Stimulated activated naive B cell treated with anti-CD40 and anti-IgM and Interleukin-4, amounts not matched to agents 10 μg/mL and 1 μg/mL and 100 μg/mL, for 72 hours (primary cell): ENCODE results near the gene FLT1.

Experiments
- ATAC-seq, 2 donors: fragments of 150-1000 bp; cut with Tn5 transposase; replicated peaks; 2 replicates each; pipeline ENCODE4 v1.10.0; 2021; ENCODE audit warnings: moderate library complexity in 1 of 2
- DNase-seq: peaks from one replicate; pipeline ENCODE4 v3.0.0; 2021
- H3K27ac Mint-ChIP-seq: one replicate; pipeline ENCODE4 v1.8.0; 2022; ENCODE audit warnings: mild to moderate bottlenecking, mixed read lengths
- H3K27me3 Mint-ChIP-seq, 2 donors: one replicate each; pipeline ENCODE4 v1.8.0; 2022; ENCODE audit warnings: mixed read lengths in 2 of 2
- H3K36me3 Mint-ChIP-seq, 2 donors: one replicate each; pipeline ENCODE4 v1.8.0; 2022; ENCODE audit warnings: mixed read lengths in 2 of 2, mild to moderate bottlenecking in 1 of 2
- H3K4me1 Mint-ChIP-seq, 2 donors: one replicate each; pipeline ENCODE4 v1.8.0; 2022; ENCODE audit warnings: mixed read lengths in 2 of 2, mild to moderate bottlenecking in 1 of 2
- H3K4me3 Mint-ChIP-seq, 2 donors: one replicate each; pipeline ENCODE4 v1.8.0; 2022; ENCODE audit warnings: mild to moderate bottlenecking in 2 of 2, mixed read lengths in 2 of 2, moderate library complexity in 1 of 2
- H3K9me3 Mint-ChIP-seq, 2 donors: one replicate each; pipeline ENCODE4 v1.8.0; 2022; ENCODE audit warnings: mixed read lengths in 2 of 2, mild to moderate bottlenecking in 1 of 2

Gene FLT1

GRCh38 chr13:28503182-28503967 is 8.4 kb upstream of the FLT1 start:
- Mint-ChIP-seq H3K36me3 (peaks cover 0 to 3% of the 10 kb centered on the region in 2 donors), H3K9me3 (no peaks in the 10 kb centered on the region), H3K27me3 (peaks cover 0 to 5% of the 10 kb centered on the region in 2 donors), H3K4me1 (peaks cover 4 to 9% of the 10 kb centered on the region in 2 donors), H3K4me3 (no peak overlapping the region), H3K27ac (no peak overlapping the region)
- ATAC-seq (no peak), DNase-seq (no peak)

- no peak overlapping the region for H3K27ac Mint-ChIP-seq
- no peak overlapping the region for H3K4me3 Mint-ChIP-seq
- DNase-seq (no peak), ATAC-seq (no peak)
- H3K9me3 Mint-ChIP-seq: no peaks in the 10 kb centered on the region
- peaks cover 5 to 10% of the 10 kb centered on the region in 2 donors for H3K4me1 Mint-ChIP-seq
- H3K36me3 Mint-ChIP-seq: peaks cover 0 to 3% of the 10 kb centered on the region in 2 donors
- H3K27me3 Mint-ChIP-seq: peaks cover 2 to 7% of the 10 kb centered on the region in 2 donors
These were observed 6.6 kb upstream of the FLT1 start for GRCh38 chr13:28501547-28501946.

- Mint-ChIP-seq H3K36me3 (peaks cover 0 to 3% of the 10 kb centered on the region in 2 donors), H3K27me3 (peaks cover 9 to 16% of the 10 kb centered on the region in 2 donors), H3K27ac (no peak overlapping the region), H3K4me1 (peaks cover 4 to 16% of the 10 kb centered on the region in 2 donors), H3K4me3 (no peak overlapping the region), H3K9me3 (no peaks in the 10 kb centered on the region)
- ATAC-seq: no peak
- DNase-seq: no peak
These were observed 4.7 kb upstream of the FLT1 start for GRCh38 chr13:28499609-28500008.

- ATAC-seq (no peak), DNase-seq (no peak)
- Mint-ChIP-seq H3K4me3 (no peak overlapping the region), H3K27ac (no peak overlapping the region), H3K9me3 (no peaks in the 10 kb centered on the region), H3K4me1 (peaks cover 4 to 24% of the 10 kb centered on the region in 2 donors), H3K27me3 (peaks cover 12 to 16% of the 10 kb centered on the region in 2 donors), H3K36me3 (peaks cover 0 to 3% of the 10 kb centered on the region in 2 donors)
These were observed 3.7 kb upstream of the FLT1 start for GRCh38 chr13:28498481-28499115.

- H3K27ac Mint-ChIP-seq: no peak overlapping the region
- ATAC-seq (no peak), DNase-seq (no peak)
- no peak overlapping the region for H3K4me3 Mint-ChIP-seq
- H3K4me1 Mint-ChIP-seq: peaks cover 4 to 34% of the 10 kb centered on the region in 2 donors
- H3K9me3 Mint-ChIP-seq: no peaks in the 10 kb centered on the region
- peaks cover 15 to 16% of the 10 kb centered on the region in 2 donors for H3K27me3 Mint-ChIP-seq
- peaks cover 0 to 3% of the 10 kb centered on the region in 2 donors for H3K36me3 Mint-ChIP-seq
These were observed 2.4 kb upstream of the FLT1 start for GRCh38 chr13:28497143-28497876.

GRCh38 chr13:28496188-28496564 is 1.2 kb upstream of the FLT1 start:
- no peak for ATAC-seq
- Mint-ChIP-seq H3K4me1 (peaks cover 4 to 36% of the 10 kb centered on the region in 2 donors), H3K36me3 (peaks cover 0 to 3% of the 10 kb centered on the region in 2 donors), H3K27ac (peak overlapping the region; percentile 53), H3K27me3 (peaks cover 15 to 16% of the 10 kb centered on the region in 2 donors), H3K4me3 (peak overlapping the region; percentile 64 to 80), H3K9me3 (no peaks in the 10 kb centered on the region)
- DNase-seq: no peak

- peak overlapping the region; percentile 31 for H3K27ac Mint-ChIP-seq
- peak overlapping the region; percentile 80 to 92 for H3K4me3 Mint-ChIP-seq
- ATAC-seq (peak in 1 of 2 donors; percentile 33), DNase-seq (no peak)
- H3K9me3 Mint-ChIP-seq: no peaks in the 10 kb centered on the region
- peaks cover 6 to 36% of the 10 kb centered on the region in 2 donors for H3K4me1 Mint-ChIP-seq
- H3K27me3 Mint-ChIP-seq: peaks cover 18 to 20% of the 10 kb centered on the region in 2 donors
- peaks cover 4 to 6% of the 10 kb centered on the region in 2 donors for H3K36me3 Mint-ChIP-seq
These were observed 735 bp upstream of the FLT1 start for GRCh38 chr13:28495538-28496187.

- H3K27ac Mint-ChIP-seq: no peak overlapping the region
- no peaks in the 10 kb centered on the region for H3K9me3 Mint-ChIP-seq
- peaks cover 11 to 39% of the 10 kb centered on the region in 2 donors for H3K4me1 Mint-ChIP-seq
- no peak for DNase-seq
- peaks cover 4 to 7% of the 10 kb centered on the region in 2 donors for H3K36me3 Mint-ChIP-seq
- peak; percentile 44 to 57 for ATAC-seq
- peaks cover 25 to 30% of the 10 kb centered on the region in 2 donors for H3K27me3 Mint-ChIP-seq
- peak overlapping the region; percentile 82 to 92 for H3K4me3 Mint-ChIP-seq
These were observed 487 bp downstream of the FLT1 start for GRCh38 chr13:28494504-28494777.

- peak; percentile 40 to 49 for ATAC-seq
- DNase-seq: no peak
- no peaks in the 10 kb centered on the region for H3K9me3 Mint-ChIP-seq
- H3K27me3 Mint-ChIP-seq: peaks cover 29 to 34% of the 10 kb centered on the region in 2 donors
- peak overlapping the region; percentile 62 for H3K27ac Mint-ChIP-seq
- peak overlapping the region; percentile 82 to 92 for H3K4me3 Mint-ChIP-seq
- peaks cover 4 to 11% of the 10 kb centered on the region in 2 donors for H3K36me3 Mint-ChIP-seq
- peaks cover 13 to 44% of the 10 kb centered on the region in 2 donors for H3K4me1 Mint-ChIP-seq
These were observed 1.0 kb downstream of the FLT1 start for GRCh38 chr13:28493740-28494503.

- ATAC-seq (no peak), DNase-seq (no peak)
- peaks cover 16 to 55% of the 10 kb centered on the region in 2 donors for H3K4me1 Mint-ChIP-seq
- peaks cover 29 to 34% of the 10 kb centered on the region in 2 donors for H3K27me3 Mint-ChIP-seq
- peaks cover 4 to 13% of the 10 kb centered on the region in 2 donors for H3K36me3 Mint-ChIP-seq
- peak overlapping the region; percentile 82 to 92 for H3K4me3 Mint-ChIP-seq
- no peaks in the 10 kb centered on the region for H3K9me3 Mint-ChIP-seq
- H3K27ac Mint-ChIP-seq: no peak overlapping the region
These were observed 2.2 kb downstream of the FLT1 start for GRCh38 chr13:28492569-28493367.

- Mint-ChIP-seq H3K4me1 (peaks cover 12 to 39% of the 10 kb centered on the region in 2 donors), H3K36me3 (peaks cover 7 to 23% of the 10 kb centered on the region in 2 donors), H3K27me3 (peaks cover 18 to 25% of the 10 kb centered on the region in 2 donors), H3K9me3 (no peaks in the 10 kb centered on the region), H3K27ac (no peak overlapping the region), H3K4me3 (no peak overlapping the region)
- ATAC-seq: no peak
- DNase-seq: no peak
These were observed 4.9 kb downstream of the FLT1 start for GRCh38 chr13:28490061-28490460.

GRCh38 chr13:28489524-28489931 is 5.4 kb downstream of the FLT1 start:
- Mint-ChIP-seq H3K9me3 (no peaks in the 10 kb centered on the region), H3K27me3 (peaks cover 18 to 25% of the 10 kb centered on the region in 2 donors), H3K27ac (no peak overlapping the region), H3K4me1 (peaks cover 12 to 39% of the 10 kb centered on the region in 2 donors), H3K4me3 (no peak overlapping the region), H3K36me3 (peaks cover 7 to 23% of the 10 kb centered on the region in 2 donors)
- ATAC-seq: no peak
- no peak for DNase-seq
